Transverse colon (tissue), 4 donors: Measurements from ENCODE around the gene ARHGAP42. TPM values are rescaled to one million over a fixed set of nuclear protein-coding genes. Genes with fewer than 3 reads are reported as not detected.

Experiments
- DNase-seq: peaks from one replicate; pipeline ENCODE4 v3.0.0-alpha.2; 2019
- H3K27ac ChIP-seq, 4 donors: fragments of 200-600 bp; sonication (generic); 2 replicates each; pipeline ENCODE4 v1.5.1; 2016 to 2018; ENCODE audit warnings: inconsistent platforms in 4 of 4
- H3K27me3 ChIP-seq: fragments of 200-600 bp; sonication (generic); 2 replicates; pipeline ENCODE4 v1.5.1; 2017; ENCODE audit warnings: inconsistent platforms
- H3K36me3 ChIP-seq, 4 donors: fragments of 200-600 bp; sonication (generic); 2 replicates each; pipeline ENCODE4 v1.5.1; 2017 to 2019; ENCODE audit warnings: inconsistent platforms in 4 of 4
- H3K4me1 ChIP-seq, 4 donors: fragments of 200-600 bp; sonication (generic); 2 replicates each; pipeline ENCODE4 v1.5.1; 2017 to 2020; ENCODE audit warnings: inconsistent platforms in 4 of 4
- H3K4me3 ChIP-seq, 4 donors: fragments of 200-600 bp; sonication (generic); 1 replicate in 1 of 4; 2 replicates in 3 of 4; pipeline versions ENCODE4 v1.5.1 to v1.6.1; 2017 to 2019; ENCODE audit warnings: inconsistent platforms in 4 of 4
- H3K9me3 ChIP-seq, 2 donors: fragments of 200-600 bp; sonication (generic); 2 replicates each; pipeline ENCODE4 v1.5.1; 2017 to 2019; ENCODE audit warnings: inconsistent platforms in 2 of 2
- CTCF ChIP-seq, 5 experiments: fragments of 200-600 bp in 3 of 5; fragments of 450-650 bp in 2 of 5; sonication (generic) in 3 of 5; IDR thresholded peaks; 1 replicate in 2 of 5; 2 replicates in 3 of 5; pipeline ENCODE4 v1.5.1; 2016 to 2017; ENCODE audit warnings: antibody characterized with exemption in 5 of 5, inconsistent platforms in 3 of 5, mild to moderate bottlenecking in 2 of 5, moderate library complexity in 1 of 5
- EP300 ChIP-seq: sonication (generic); formaldehyde crosslinking; IDR thresholded peaks from one replicate; pipeline ENCODE4 v1.6.1; 2017; ENCODE audit warnings: antibody characterized with exemption, low read depth
- POLR2A ChIP-seq: fragments of 450-650 bp; IDR thresholded peaks from one replicate; pipeline ENCODE4 v1.6.1; 2016; ENCODE audit warnings: antibody characterized with exemption, mild to moderate bottlenecking, moderate library complexity
- POLR2AphosphoS5 ChIP-seq, 3 donors: sonication (generic); formaldehyde crosslinking; IDR thresholded peaks; one replicate each; pipeline ENCODE4 v1.6.1; 2016; ENCODE audit warnings: antibody characterized with exemption in 3 of 3
- WGBS, 2 donors: methylation state at CpG; one replicate each; pipeline ENCODE4 v1.1.5; 2018; ENCODE audit warnings: low coverage in 1 of 2; 5-methylcytosine and 5-hydroxymethylcytosine counted together
- in situ Hi-C, 4 donors: fragments of 200-750 bp; cut with MboI; loops; one replicate each; pipeline versions ENCODE4 v1.15.0 to v1.15.1; 2017; ENCODE audit warnings: low sequenced_read_pairs in 3 of 4, low pct_ligation_motif_present in 1 of 4, low pct_unique_long_range_greater_than_20kb in 1 of 4
- intact Hi-C: fragments of 100-400 bp; cut with DNase I; formaldehyde crosslinking; loops from one replicate; pipeline ENCODE4 v1.15.1; 2023; ENCODE audit warnings: low total_unique reads
- total RNA-seq, 4 donors: library from RNA; depleted of rRNA; stranded (reverse); fragments of >200 nt; gene quantifications; one replicate each; pipeline ENCODE4 v1.1.0, GENCODE V29; 2016

Gene ARHGAP42
- total RNA-seq, 4 donors from 2014 or later = 33.3 to 62.5 (median 40.9) TPM

DNA sequence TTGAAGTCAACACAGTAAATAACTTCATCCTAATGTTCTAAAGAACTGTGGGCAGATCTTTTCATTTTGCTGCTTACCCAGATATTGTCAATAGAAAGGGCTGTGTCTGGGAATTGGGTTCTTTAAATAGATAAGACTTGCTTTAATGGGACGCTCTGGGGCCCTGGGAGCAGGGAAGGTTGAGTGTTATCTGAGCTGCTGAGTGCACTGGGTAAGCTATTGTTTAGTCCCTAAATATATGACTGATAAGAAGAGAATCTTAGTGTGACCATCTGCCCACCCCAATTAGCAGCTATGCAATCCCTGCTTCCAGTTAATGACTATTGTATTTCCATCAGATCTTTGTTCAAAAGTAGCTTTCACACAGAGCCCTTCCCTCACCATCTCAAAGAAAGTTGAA, 44.4 kb downstream of the ARHGAP42 start:
- Histone ChIP-seq H3K27me3 (no peaks in the 10 kb centered on the region), H3K9me3 (no peaks in the 10 kb centered on the region), H3K27ac (no peak overlapping the region), H3K36me3 (no peaks in the 10 kb centered on the region), H3K4me1 (peaks cover 0 to 8% (median 0%) of the 10 kb centered on the region in 4 donors), H3K4me3 (no peak overlapping the region)
- no peak for DNase-seq
- intact Hi-C loops = no loop called here
- 92 to 100% methylated on average over 1 of the region's 1 CpG for WGBS, 2 donors
- in situ Hi-C loops = no loop called here
- TF ChIP-seq EP300 (no peak), CTCF (IDR thresholded peaks at IDR 0.05) (no peak), POLR2AphosphoS5 (IDR thresholded peaks at IDR 0.05) (no peak), POLR2A (no peak)

- Histone ChIP-seq H3K4me3 (no peak overlapping the region), H3K9me3 (no peaks in the 10 kb centered on the region), H3K27me3 (no peaks in the 10 kb centered on the region), H3K4me1 (peaks cover 0 to 8% (median 0%) of the 10 kb centered on the region in 4 donors), H3K27ac (no peak overlapping the region), H3K36me3 (no peaks in the 10 kb centered on the region)
- TF ChIP-seq POLR2A = no peak
- no peak for TF ChIP-seq POLR2AphosphoS5 (IDR thresholded peaks at IDR 0.05)
- no peak for TF ChIP-seq CTCF (IDR thresholded peaks at IDR 0.05)
- intact Hi-C loops (no loop called here), in situ Hi-C loops (no loop called here)
- DNase-seq = no peak
These were observed 45.9 kb downstream of the ARHGAP42 start for GRCh38 chr11:100732949-100733348.

DNA sequence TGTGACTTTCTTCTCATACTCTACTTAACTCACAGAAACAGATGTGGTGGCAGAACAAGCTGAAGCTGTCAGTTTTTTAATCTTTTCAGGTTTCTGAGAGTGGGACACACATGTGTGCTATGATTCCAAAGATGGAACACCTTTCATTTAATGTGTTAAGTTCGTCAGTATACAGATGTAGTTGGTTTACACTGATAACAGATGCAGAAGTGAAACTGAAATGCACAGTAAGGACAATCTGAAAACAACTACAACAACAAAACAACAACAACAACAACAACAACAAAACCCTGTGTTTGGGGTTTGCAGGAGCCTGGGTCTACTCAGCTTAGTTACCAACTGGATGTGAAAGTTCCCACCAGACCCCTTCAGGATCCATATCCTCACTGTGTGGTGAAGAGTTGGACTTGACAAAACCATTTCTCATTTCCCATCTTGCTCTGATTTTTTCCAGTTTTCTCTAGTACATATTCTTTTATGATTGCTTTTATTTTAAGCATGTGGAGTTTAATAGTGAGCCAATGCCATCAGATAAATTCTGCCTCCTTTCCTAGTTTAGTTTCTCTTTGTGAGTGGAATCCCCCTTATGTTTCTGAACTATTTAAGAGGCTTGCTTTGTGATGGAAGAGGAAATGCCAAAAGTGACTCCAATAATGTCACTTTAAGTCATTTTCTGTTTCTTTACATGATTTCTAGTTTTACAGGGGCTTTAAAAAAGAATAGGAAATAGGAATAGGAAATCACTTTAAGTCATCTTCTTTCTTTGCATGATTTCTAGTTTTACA, 47.8 kb downstream of the ARHGAP42 start:
- no peaks in the 10 kb centered on the region for H3K36me3 ChIP-seq
- 83% methylated on average over 1 of the region's 1 CpG; no CpG with 5 or more reads in 1 of the 2 donors for WGBS, 2 donors
- no peak for TF ChIP-seq POLR2AphosphoS5 (IDR thresholded peaks at IDR 0.05)
- TF ChIP-seq EP300 = no peak
- no peak for TF ChIP-seq POLR2A
- no peak for TF ChIP-seq CTCF (IDR thresholded peaks at IDR 0.05)
- intact Hi-C loops = no loop called here
- H3K4me1 ChIP-seq = peaks cover 0 to 26% (median 11%) of the 10 kb centered on the region in 4 donors
- H3K27ac ChIP-seq = no peak overlapping the region
- no peak overlapping the region for H3K4me3 ChIP-seq
- no peak for DNase-seq
- H3K27me3 ChIP-seq = no peaks in the 10 kb centered on the region
- in situ Hi-C loops = no loop called here
- H3K9me3 ChIP-seq = no peaks in the 10 kb centered on the region

DNA sequence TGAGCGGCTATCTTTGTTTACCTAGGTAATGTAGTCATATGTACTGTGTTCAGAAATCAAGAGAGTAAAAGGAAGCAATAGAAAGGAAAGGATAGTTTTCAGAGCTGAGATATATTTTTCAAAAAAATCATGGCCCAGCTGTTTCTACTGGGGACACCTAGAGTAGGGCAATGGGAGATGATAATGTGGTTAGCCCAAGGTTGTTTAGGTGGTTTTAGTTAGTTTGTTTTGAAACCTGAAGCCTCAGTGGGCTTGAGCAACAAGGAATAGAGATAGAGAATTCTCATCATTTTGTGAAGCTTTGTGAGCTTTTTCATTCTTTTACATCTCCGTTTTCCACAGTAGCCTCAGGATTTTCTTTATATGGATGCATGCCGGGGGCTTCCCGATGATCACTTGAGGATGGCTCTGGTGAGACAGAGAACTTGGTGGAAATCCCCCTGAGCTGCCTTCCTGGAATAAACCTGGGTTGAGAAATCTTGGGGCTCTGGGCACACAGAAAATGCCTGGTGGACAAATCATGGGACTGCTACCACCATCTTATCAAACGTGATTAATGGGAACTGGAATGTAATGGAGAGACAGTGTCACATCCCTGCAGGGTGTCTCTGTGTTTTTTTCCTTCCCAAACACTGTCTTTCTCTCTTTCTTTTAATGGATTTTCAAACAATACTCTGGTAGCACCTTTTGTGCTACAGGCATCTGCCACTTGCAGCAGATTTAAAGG, 49.0 kb downstream of the ARHGAP42 start:
- Histone ChIP-seq H3K36me3 (no peaks in the 10 kb centered on the region), H3K4me3 (no peak overlapping the region), H3K27ac (no peak overlapping the region), H3K9me3 (no peaks in the 10 kb centered on the region), H3K27me3 (no peaks in the 10 kb centered on the region), H3K4me1 (peaks cover 5 to 34% (median 17%) of the 10 kb centered on the region in 4 donors)
- in situ Hi-C loops (no loop called here), intact Hi-C loops (no loop called here)
- 79% methylated on average over 3 to 5 of the region's 5 CpGs for WGBS, 2 donors
- DNase-seq = no peak
- TF ChIP-seq POLR2A (no peak), CTCF (IDR thresholded peaks at IDR 0.05) (no peak), EP300 (no peak), POLR2AphosphoS5 (IDR thresholded peaks at IDR 0.05) (no peak)
